Measurements from ENCODE around the gene MORN4. TPM values are rescaled to one million over a fixed set of nuclear protein-coding genes. Genes with fewer than 3 reads are reported as not detected.

Gene MORN4
- total RNA-seq, 1 donor from 2014 or later, result 2.3 TPM

DNA sequence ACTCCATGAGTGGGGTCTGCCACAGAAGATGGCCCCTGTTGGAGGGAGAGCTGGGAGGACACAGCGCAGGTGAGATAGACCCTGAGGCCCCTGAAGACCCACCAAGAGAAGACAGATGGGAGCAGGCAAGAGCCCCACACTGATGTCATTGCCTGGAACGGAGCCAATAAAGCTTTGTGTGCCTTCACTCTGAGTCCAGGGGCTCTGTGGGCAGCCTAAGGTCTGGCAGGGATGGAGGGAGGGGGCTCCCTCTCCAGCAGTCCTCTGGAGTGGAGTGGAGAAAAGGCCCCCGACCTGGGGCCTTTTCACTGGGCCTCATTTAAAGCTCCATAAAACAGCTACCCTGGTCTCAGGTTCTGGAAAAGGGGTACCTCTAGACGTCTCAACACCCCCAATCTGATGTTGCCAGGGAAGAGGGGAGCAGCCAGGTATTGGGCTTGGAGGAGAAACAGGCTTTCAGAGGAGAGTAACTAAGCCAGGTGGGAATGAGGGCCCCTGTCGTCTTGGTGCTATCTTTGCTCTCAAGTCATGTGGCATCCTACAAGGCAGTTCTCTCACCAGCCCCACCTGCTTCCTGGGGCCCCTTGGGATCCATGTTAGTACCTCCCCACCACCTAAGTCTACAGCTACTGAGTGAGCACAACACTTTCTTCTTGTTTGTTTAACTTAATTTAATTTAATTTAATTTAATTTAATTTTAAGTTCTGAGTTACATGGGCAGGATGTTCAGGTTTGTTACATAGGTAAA is 42.4 kb downstream of the MORN4 start:
- H3K4me1 ChIP-seq, result peaks cover 9 to 31% of the 10 kb centered on the region in 2 donors
- no peaks in the 10 kb centered on the region for H3K9me3 ChIP-seq
- H3K36me3 ChIP-seq, result no peaks in the 10 kb centered on the region
- no peak for DNase-seq (ENCODE audit: low spot score in 2 of 2)
- no peaks in the 10 kb centered on the region for H3K27me3 ChIP-seq
- intact Hi-C loops (cut with DNase I), result no loop called here
- H3K4me3 ChIP-seq, result no peak overlapping the region
- TF ChIP-seq, protein P1, sequence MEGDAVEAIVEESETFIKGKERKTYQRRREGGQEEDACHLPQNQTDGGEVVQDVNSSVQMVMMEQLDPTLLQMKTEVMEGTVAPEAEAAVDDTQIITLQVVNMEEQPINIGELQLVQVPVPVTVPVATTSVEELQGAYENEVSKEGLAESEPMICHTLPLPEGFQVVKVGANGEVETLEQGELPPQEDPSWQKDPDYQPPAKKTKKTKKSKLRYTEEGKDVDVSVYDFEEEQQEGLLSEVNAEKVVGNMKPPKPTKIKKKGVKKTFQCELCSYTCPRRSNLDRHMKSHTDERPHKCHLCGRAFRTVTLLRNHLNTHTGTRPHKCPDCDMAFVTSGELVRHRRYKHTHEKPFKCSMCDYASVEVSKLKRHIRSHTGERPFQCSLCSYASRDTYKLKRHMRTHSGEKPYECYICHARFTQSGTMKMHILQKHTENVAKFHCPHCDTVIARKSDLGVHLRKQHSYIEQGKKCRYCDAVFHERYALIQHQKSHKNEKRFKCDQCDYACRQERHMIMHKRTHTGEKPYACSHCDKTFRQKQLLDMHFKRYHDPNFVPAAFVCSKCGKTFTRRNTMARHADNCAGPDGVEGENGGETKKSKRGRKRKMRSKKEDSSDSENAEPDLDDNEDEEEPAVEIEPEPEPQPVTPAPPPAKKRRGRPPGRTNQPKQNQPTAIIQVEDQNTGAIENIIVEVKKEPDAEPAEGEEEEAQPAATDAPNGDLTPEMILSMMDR (IDR thresholded peaks at IDR 0.05), result no peak
- no peak overlapping the region for H3K27ac ChIP-seq

DNA sequence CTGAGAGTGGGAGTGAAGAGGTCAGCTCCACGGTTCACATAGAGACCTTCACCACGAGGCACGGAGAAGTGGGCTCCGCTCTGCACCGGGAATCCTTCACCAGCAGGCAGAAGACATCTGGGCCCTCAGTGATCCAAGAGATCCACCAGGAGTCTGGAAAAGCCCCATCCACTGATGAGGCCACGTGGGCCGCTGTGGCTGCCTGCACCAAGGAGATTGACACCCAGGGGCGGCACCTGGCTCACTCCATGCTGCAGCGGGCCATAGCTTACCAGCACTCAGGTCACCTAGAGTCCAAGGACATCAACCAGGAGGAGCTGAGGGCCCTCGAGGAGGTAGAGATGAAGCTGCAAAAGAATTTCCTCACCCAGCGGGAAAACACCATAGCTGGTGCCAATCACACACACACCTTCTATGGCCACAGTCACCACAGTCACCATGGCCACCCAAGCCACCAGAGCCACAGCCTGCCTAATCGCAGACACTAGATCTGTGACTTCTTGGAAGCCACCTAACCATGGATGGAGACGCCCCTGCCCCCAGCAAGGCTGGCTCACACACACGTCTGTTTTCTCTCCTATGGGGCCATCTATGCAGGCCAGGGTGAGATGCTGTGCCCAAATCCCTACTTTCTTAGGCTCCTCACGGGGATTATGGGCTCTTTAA is 43.1 kb downstream of the MORN4 start:
- no peak overlapping the region for H3K27ac ChIP-seq
- no peaks in the 10 kb centered on the region for H3K27me3 ChIP-seq
- TF ChIP-seq, protein P1 (IDR thresholded peaks at IDR 0.05), result no peak
- H3K9me3 ChIP-seq, result no peaks in the 10 kb centered on the region
- H3K36me3 ChIP-seq, result no peaks in the 10 kb centered on the region
- peaks cover 4 to 24% of the 10 kb centered on the region in 2 donors for H3K4me1 ChIP-seq
- intact Hi-C loops (cut with DNase I), result no loop called here
- no peak overlapping the region for H3K4me3 ChIP-seq
- no peak for DNase-seq (ENCODE audit: low spot score in 2 of 2)

DNA sequence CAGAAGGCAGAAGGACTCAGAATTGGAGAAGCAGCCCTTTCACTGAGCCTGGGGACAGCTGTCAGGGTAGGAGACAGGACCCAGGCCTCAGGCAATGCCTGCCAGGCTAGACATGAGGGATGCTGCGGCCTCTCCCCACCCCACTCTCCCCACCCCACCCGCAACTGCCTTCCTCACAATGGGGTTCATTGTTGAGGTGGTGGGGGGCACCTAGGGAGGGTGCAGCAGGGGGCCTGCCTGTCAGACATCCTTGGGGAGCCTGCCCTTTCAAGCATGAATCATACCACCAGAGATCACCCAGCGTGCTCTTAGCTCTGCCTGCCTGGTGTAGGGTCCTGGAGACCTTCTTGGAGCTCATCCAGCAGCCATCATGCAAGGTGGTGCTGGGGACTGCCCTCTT is 43.8 kb downstream of the MORN4 start, which contains the start of gene C10orf62:
C10orf62 (plus strand) TSS at position 243 of the 400 bp plus-strand sequence. CDS start 177 bp downstream, outside the sequence.
- H3K9me3 ChIP-seq, result no peaks in the 10 kb centered on the region
- H3K27ac ChIP-seq, result no peak within 1 kb of the TSS
- H3K4me3 ChIP-seq, result no peak within 1 kb of the TSS
- intact Hi-C loops (cut with DNase I), result no loop called here
- peaks cover 3 to 19% of the 10 kb centered on the region in 2 donors for H3K4me1 ChIP-seq
- TF ChIP-seq, protein P1 (IDR thresholded peaks at IDR 0.05), result no peak
- H3K36me3 ChIP-seq, result no peaks in the 10 kb centered on the region
- no peaks in the 10 kb centered on the region for H3K27me3 ChIP-seq
- no peak for DNase-seq (ENCODE audit: low spot score in 2 of 2)

DNA sequence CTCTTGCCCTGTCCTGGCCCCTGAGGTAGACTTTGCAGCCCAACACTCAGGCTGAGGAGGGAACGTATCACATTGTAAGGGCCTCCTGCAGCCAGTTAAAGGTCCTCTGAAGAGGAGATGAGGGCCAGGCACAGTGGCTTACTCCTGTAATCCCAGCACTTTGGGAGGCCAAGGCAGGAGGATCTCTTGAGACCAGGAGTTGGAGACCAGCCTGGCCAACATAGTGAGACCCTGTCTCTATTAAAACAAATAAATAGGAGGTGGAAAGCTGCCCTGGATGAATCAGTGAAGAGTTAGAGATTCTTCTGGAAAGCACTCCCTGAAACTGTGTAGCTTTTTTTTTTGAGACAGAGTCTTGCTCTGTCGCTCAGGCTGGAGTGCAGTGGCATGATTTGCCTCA is 46.1 kb downstream of the MORN4 start:
- Histone ChIP-seq H3K27me3 (no peaks in the 10 kb centered on the region), H3K9me3 (no peaks in the 10 kb centered on the region), H3K36me3 (no peaks in the 10 kb centered on the region), H3K4me3 (no peak overlapping the region), H3K27ac (no peak overlapping the region), H3K4me1 (peaks cover 3 to 12% of the 10 kb centered on the region in 2 donors)
- intact Hi-C loops (cut with DNase I), result no loop called here
- no peak for DNase-seq (ENCODE audit: low spot score in 2 of 2)
- TF ChIP-seq, protein P1 (IDR thresholded peaks at IDR 0.05), result no peak

DNA sequence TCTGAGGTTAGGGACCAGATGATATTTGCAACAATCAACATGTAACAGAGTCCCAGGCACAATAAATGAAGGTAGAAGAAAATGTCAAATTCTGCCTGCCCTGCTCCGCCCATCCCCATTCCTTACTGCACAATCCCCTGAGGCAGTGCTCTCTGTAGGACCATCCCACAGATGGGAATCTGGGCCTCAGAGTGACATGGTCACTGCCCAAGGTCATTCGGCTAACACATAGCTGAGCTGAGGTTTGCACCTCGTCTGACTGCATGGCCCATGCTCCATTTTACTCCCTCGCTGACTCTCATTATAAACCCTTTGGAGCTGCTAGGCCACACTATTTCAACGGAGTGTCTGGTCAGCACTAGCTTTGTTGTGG is 47.9 kb downstream of the MORN4 start:
- Histone ChIP-seq H3K27me3 (no peaks in the 10 kb centered on the region), H3K4me3 (peak overlapping the region in 1 of 2 donors; percentile 12), H3K36me3 (no peaks in the 10 kb centered on the region), H3K4me1 (peaks cover 3 to 12% of the 10 kb centered on the region in 2 donors), H3K27ac (peak overlapping the region in 1 of 2 donors; percentile 82), H3K9me3 (no peaks in the 10 kb centered on the region)
- TF ChIP-seq, protein P1 (IDR thresholded peaks at IDR 0.05), result no peak
- intact Hi-C loops (cut with DNase I), result no loop called here
- no peak for DNase-seq (ENCODE audit: low spot score in 2 of 2)
